HepG2 (cell line): ENCODE results near the gene ETNK1. TPM values are rescaled to one million over a fixed set of nuclear protein-coding genes. Genes with fewer than 3 reads are reported as not detected.
A peak's percentile ranks its signal among the peaks of the same experiment; 100 is the strongest.

Source experiments
- ATAC-seq: fragments of 200-7000 bp; cut with Tn5 transposase; 3 replicates; pipeline ENCODE4 v1.9.1; 2020; ENCODE audit warnings: mild to moderate bottlenecking, moderate library complexity
- BruUV-seq: library from RNA; stranded (reverse); fragments of 400-500 nt; replicated peaks from 2 replicates; lab custom pipeline; 2021; lab: Mats Ljungman, UMichigan
- CTCF ChIA-PET: fragments of 300-600 bp; formaldehyde crosslinking; extraction: SDS; loops from one replicate; lab custom pipeline; 2021; ENCODE audit warnings: low total read pairs, inconsistent platforms, low intra/inter-chr PET ratio; lab: Yijun Ruan, JAX
- POLR2A ChIA-PET: fragments of 350-600 bp; sonication (Branson Sonifier 250); formaldehyde crosslinking; loops from one replicate; lab custom pipeline; 2020; ENCODE audit warnings: antibody characterized with exemption, inconsistent platforms; lab: Yijun Ruan, JAX
- DNase-seq: peaks from one replicate; pipeline ENCODE4 v3.0.0-alpha.2; 2015; ENCODE audit warnings: low spot score
- FAIRE-seq: peaks from 3 replicates; lab custom pipeline; 2011; peaks lifted over from hg19 to GRCh38; lab: Jason Lieb, UNC
- H2AFZ ChIP-seq: one replicate; pipeline ENCODE4 v1.6.1; 2011; ENCODE audit warnings: low read length, inconsistent platforms
- H3K27ac ChIP-seq: fragments of 300-600 bp; 3 replicates; pipeline ENCODE4 v1.8.0; 2011; ENCODE audit warnings: mixed run types, mild to moderate bottlenecking, mixed read lengths, low read length, inconsistent platforms; ENCODE audit not compliant: insufficient read depth; ENCODE audit errors: extremely low read length
- H3K27me3 ChIP-seq, 2 experiments: fragments of 200-600 bp in 1 of 2; 2 replicates in 1 of 2; 3 replicates in 1 of 2; pipeline versions ENCODE4 v1.6.0 to v1.8.0; 2011; ENCODE audit warnings: low read length in 2 of 2, mild to moderate bottlenecking in 2 of 2, moderate library complexity in 2 of 2, inconsistent platforms in 1 of 2; ENCODE audit not compliant: insufficient read depth in 2 of 2, control insufficient read depth in 1 of 2
- H3K36me3 ChIP-seq, 2 experiments: fragments of 200-600 bp in 1 of 2; replicated peaks in 1 of 2; 2 replicates in 1 of 2; 3 replicates in 1 of 2; pipeline versions ENCODE4 v1.5.1 to v1.8.0; 2011; ENCODE audit warnings: low read length in 2 of 2, inconsistent platforms in 1 of 2; ENCODE audit not compliant: insufficient read depth in 2 of 2, control insufficient read depth in 1 of 2
- H3K4me1 ChIP-seq: 2 replicates; pipeline ENCODE4 v1.5.1; 2012; ENCODE audit warnings: low read length, inconsistent platforms; ENCODE audit not compliant: insufficient read depth
- H3K4me2 ChIP-seq: 2 replicates; pipeline ENCODE4 v1.6.0; 2011; ENCODE audit warnings: low read depth, low read length, inconsistent platforms
- H3K4me3 ChIP-seq, 3 experiments: fragments of 200-600 bp in 1 of 3; sonication (generic), shearing (Covaris generic) in 1 of 3; replicated peaks in 1 of 3; 2 replicates each; pipeline ENCODE4 v1.5.1; 2011 to 2016; ENCODE audit warnings: low read length in 3 of 3, inconsistent platforms in 2 of 3, low read depth in 2 of 3, mild to moderate bottlenecking in 2 of 3, control low read depth in 1 of 3, mixed read lengths in 1 of 3; ENCODE audit not compliant: insufficient read depth in 1 of 3
- H3K79me2 ChIP-seq: one replicate; pipeline ENCODE4 v1.6.1; 2011; ENCODE audit warnings: low read length, inconsistent platforms; ENCODE audit not compliant: insufficient read depth
- H3K9ac ChIP-seq: 2 replicates; pipeline ENCODE4 v1.6.0; 2011; ENCODE audit warnings: mild to moderate bottlenecking, low read depth, low read length, inconsistent platforms; ENCODE audit not compliant: insufficient read depth
- H3K9me3 ChIP-seq: 2 replicates; pipeline ENCODE4 v1.5.1; 2012; ENCODE audit warnings: mild to moderate bottlenecking, low read length
- H4K20me1 ChIP-seq: 2 replicates; pipeline ENCODE4 v1.6.0; 2011; ENCODE audit warnings: inconsistent platforms, mild to moderate bottlenecking, low read length, moderate library complexity; ENCODE audit not compliant: insufficient read depth
- AKNA ChIP-seq: sonication (generic); formaldehyde crosslinking; IDR thresholded peaks from 2 replicates; pipeline ENCODE4 v1.4.0; 2020; ENCODE audit warnings: missing genetic modification reagents, borderline replicate concordance
- ATM ChIP-seq: fragments of 450-650 bp; IDR thresholded peaks from 2 replicates; pipeline ENCODE4 v1.7.1; 2017; ENCODE audit warnings: mild to moderate bottlenecking, borderline replicate concordance
- CTCF ChIP-seq: sonication (generic); formaldehyde crosslinking; IDR thresholded peaks from 2 replicates; pipeline ENCODE4 v1.5.0; 2020; ENCODE audit warnings: mild to moderate bottlenecking, missing genetic modification reagents, moderate library complexity
- SIX1 ChIP-seq: sonication (generic); formaldehyde crosslinking; IDR thresholded peaks from 2 replicates; pipeline ENCODE4 v1.4.0; 2020; ENCODE audit warnings: missing genetic modification reagents, borderline replicate concordance
- STAG1 ChIP-seq: sonication (generic); formaldehyde crosslinking; IDR thresholded peaks from 2 replicates; pipeline ENCODE4 v1.4.0; 2020; ENCODE audit warnings: missing genetic modification reagents
- WGBS: methylation state at CpG from one replicate; pipeline ENCODE4 v1.1.6; 2017; ENCODE audit warnings: low lambda C conversion rate; 5-methylcytosine and 5-hydroxymethylcytosine counted together
- in situ Hi-C: cut with HindIII; loops from 2 replicates; pipeline ENCODE4 v1.10.0; 2017; ENCODE audit warnings: low pct_unique_long_range_greater_than_20kb; ENCODE audit not compliant: extremely low pct_ligation_motif_present
- intact Hi-C: fragments of 100-400 bp; cut with micrococcal nuclease; formaldehyde crosslinking; loops from one replicate; pipeline ENCODE4 v1.10.0; 2022; ENCODE audit not compliant: unreplicated experiment
- polyA plus RNA-seq, 8 experiments: library from polyadenylated mRNA; depleted of rRNA in 3 of 8; stranded (reverse) in 7 of 8; unstranded in 1 of 8; fragments of >200 nt; fragmentation: Illumina TruSeq in 4 of 8; extraction: Trizol in 4 of 8; gene quantifications; 2 replicates each; pipeline versions ENCODE4 v1.2.1 to v1.2.3, GENCODE V29; 2011 to 2016; ENCODE audit warnings: low read depth in 4 of 8, missing spikeins in 1 of 8, mixed read lengths in 1 of 8; ENCODE audit not compliant: insufficient read depth in 1 of 8
- total RNA-seq, 5 experiments: library from RNA; depleted of rRNA; stranded (reverse); fragments of >200 nt; fragmentation: Illumina TruSeq; extraction: Trizol; gene quantifications; 2 replicates each; pipeline ENCODE4 v1.2.3, GENCODE V29; 2016; ENCODE audit warnings: low read depth in 1 of 5
- TF ChIP-seq, protein P1 (sequence below): sonication (generic); formaldehyde crosslinking; IDR thresholded peaks from 2 replicates; pipeline ENCODE4 v1.4.0; 2020; ENCODE audit warnings: mild to moderate bottlenecking, missing genetic modification reagents, borderline replicate concordance
- TF ChIP-seq, protein P2 (sequence below): sonication (generic); formaldehyde crosslinking; IDR thresholded peaks from 2 replicates; pipeline ENCODE4 v1.4.0; 2020; ENCODE audit warnings: missing genetic modification reagents
- TF ChIP-seq, protein P3 (sequence below): sonication (generic); formaldehyde crosslinking; IDR thresholded peaks from 2 replicates; pipeline ENCODE4 v1.4.0; 2020; ENCODE audit warnings: missing genetic modification reagents

Gene ETNK1
- total and polyA plus RNA-seq, 2 of the 13 experiments (the other 11 are each of a cell fraction or from before 2014, with no cell fraction given) = 14.4 to 55.7 TPM

DNA sequence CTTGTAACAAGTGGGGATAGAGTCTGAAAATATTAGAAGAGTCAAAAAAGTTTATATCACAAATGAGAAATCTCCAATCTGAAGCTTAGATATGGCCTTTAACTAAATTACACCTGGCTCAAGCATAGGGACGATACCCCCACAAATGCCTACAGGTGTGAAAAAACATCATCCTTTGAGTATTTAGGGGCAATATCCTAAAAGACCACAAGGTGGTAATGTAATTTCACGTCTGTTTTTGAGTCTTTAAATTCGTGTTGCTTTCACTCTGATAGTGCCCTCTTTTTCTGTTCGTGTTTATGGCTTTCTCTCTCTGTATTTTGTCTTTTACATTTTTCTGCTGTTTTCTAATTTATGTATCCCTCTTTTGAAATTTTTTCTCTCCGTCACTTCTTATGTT, 84.3 kb downstream of the ETNK1 start:
- Histone ChIP-seq H3K27ac (no peak overlapping the region), H3K4me3 (no peak overlapping the region), H3K27me3 (no peaks in the 10 kb centered on the region; a peak in 2 of 5 replicates), H3K9ac (no peak overlapping the region), H3K36me3 (no peaks in the 10 kb centered on the region), H3K79me2 (no peaks in the 10 kb centered on the region), H4K20me1 (no peaks in the 10 kb centered on the region), H3K4me1 (no peaks in the 10 kb centered on the region), H3K9me3 (no peaks in the 10 kb centered on the region), H2AFZ (no peak overlapping the region), H3K4me2 (no peak overlapping the region)
- FAIRE-seq = no peak
- in situ Hi-C loops (no loop called here), intact Hi-C loops (no loop called here)
- no TSS peak for BruUV-seq
- WGBS = 1% methylated on average over 5 of the region's 5 CpGs
- CTCF ChIA-PET = no interaction called here
- POLR2A ChIA-PET = no interaction called here
- peak; percentile 33 for DNase-seq
- ATAC-seq = peak; percentile 51; the same call in 1 of the 3 replicates
- TF ChIP-seq SIX1 (CRISPR knock-in tag) = no peak
- TF ChIP-seq, protein P1, sequence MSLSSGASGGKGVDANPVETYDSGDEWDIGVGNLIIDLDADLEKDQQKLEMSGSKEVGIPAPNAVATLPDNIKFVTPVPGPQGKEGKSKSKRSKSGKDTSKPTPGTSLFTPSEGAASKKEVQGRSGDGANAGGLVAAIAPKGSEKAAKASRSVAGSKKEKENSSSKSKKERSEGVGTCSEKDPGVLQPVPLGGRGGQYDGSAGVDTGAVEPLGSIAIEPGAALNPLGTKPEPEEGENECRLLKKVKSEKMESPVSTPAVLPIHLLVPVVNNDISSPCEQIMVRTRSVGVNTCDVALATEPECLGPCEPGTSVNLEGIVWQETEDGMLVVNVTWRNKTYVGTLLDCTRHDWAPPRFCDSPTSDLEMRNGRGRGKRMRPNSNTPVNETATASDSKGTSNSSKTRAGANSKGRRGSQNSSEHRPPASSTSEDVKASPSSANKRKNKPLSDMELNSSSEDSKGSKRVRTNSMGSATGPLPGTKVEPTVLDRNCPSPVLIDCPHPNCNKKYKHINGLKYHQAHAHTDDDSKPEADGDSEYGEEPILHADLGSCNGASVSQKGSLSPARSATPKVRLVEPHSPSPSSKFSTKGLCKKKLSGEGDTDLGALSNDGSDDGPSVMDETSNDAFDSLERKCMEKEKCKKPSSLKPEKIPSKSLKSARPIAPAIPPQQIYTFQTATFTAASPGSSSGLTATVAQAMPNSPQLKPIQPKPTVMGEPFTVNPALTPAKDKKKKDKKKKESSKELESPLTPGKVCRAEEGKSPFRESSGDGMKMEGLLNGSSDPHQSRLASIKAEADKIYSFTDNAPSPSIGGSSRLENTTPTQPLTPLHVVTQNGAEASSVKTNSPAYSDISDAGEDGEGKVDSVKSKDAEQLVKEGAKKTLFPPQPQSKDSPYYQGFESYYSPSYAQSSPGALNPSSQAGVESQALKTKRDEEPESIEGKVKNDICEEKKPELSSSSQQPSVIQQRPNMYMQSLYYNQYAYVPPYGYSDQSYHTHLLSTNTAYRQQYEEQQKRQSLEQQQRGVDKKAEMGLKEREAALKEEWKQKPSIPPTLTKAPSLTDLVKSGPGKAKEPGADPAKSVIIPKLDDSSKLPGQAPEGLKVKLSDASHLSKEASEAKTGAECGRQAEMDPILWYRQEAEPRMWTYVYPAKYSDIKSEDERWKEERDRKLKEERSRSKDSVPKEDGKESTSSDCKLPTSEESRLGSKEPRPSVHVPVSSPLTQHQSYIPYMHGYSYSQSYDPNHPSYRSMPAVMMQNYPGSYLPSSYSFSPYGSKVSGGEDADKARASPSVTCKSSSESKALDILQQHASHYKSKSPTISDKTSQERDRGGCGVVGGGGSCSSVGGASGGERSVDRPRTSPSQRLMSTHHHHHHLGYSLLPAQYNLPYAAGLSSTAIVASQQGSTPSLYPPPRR = no peak
- peak; percentile 54 for TF ChIP-seq STAG1 (CRISPR knock-in tag)
- TF ChIP-seq, protein P2, sequence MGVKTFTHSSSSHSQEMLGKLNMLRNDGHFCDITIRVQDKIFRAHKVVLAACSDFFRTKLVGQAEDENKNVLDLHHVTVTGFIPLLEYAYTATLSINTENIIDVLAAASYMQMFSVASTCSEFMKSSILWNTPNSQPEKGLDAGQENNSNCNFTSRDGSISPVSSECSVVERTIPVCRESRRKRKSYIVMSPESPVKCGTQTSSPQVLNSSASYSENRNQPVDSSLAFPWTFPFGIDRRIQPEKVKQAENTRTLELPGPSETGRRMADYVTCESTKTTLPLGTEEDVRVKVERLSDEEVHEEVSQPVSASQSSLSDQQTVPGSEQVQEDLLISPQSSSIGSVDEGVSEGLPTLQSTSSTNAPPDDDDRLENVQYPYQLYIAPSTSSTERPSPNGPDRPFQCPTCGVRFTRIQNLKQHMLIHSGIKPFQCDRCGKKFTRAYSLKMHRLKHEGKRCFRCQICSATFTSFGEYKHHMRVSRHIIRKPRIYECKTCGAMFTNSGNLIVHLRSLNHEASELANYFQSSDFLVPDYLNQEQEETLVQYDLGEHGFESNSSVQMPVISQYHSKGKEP = no peak
- no peak for TF ChIP-seq AKNA
- TF ChIP-seq CTCF = peak; percentile 45
- no peak for TF ChIP-seq ATM
- TF ChIP-seq, protein P3, sequence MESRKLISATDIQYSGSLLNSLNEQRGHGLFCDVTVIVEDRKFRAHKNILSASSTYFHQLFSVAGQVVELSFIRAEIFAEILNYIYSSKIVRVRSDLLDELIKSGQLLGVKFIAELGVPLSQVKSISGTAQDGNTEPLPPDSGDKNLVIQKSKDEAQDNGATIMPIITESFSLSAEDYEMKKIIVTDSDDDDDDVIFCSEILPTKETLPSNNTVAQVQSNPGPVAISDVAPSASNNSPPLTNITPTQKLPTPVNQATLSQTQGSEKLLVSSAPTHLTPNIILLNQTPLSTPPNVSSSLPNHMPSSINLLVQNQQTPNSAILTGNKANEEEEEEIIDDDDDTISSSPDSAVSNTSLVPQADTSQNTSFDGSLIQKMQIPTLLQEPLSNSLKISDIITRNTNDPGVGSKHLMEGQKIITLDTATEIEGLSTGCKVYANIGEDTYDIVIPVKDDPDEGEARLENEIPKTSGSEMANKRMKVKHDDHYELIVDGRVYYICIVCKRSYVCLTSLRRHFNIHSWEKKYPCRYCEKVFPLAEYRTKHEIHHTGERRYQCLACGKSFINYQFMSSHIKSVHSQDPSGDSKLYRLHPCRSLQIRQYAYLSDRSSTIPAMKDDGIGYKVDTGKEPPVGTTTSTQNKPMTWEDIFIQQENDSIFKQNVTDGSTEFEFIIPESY (CRISPR knock-in tag) = no peak
